Renal cortical epithelial cell (primary cell): ENCODE results near the gene B4GALT5. TPM values are rescaled to one million over a fixed set of nuclear protein-coding genes. Genes with fewer than 3 reads are reported as not detected.
"Not testable (repeated sequence)": the region's sequence is repeated elsewhere in the genome, so short reads cannot be mapped to it uniquely, and the experiment has no call there.

ENCODE experiments used
- DNase-seq: peaks from one replicate; pipeline ENCODE4 v3.0.0-alpha.2; 2011; ENCODE audit warnings: low read depth
- total RNA-seq: library from RNA; depleted of rRNA; stranded (reverse); fragments of >200 nt; gene quantifications from 2 replicates; pipeline ENCODE4 v1.2.3, GENCODE V29; 2014

Gene B4GALT5
- total RNA-seq, 1 donor from 2014 or later = 59.9 TPM

- DNase-seq = no peak
Measured at GRCh38 chr20:49629606-49630005, 84.1 kb downstream of the B4GALT5 start.

- not testable (repeated sequence) for DNase-seq
Measured at GRCh38 chr20:49628280-49628679, 85.4 kb downstream of the B4GALT5 start.

- peak; percentile 25 for DNase-seq
Measured at GRCh38 chr20:49627329-49627761, 86.3 kb downstream of the B4GALT5 start.

GRCh38 chr20:49624988-49625387 is 88.7 kb downstream of the B4GALT5 start:
- DNase-seq = not testable (repeated sequence)

- DNase-seq = no peak
Measured at GRCh38 chr20:49624317-49624716, 89.4 kb downstream of the B4GALT5 start.

- DNase-seq = no peak
Measured at GRCh38 chr20:49622243-49622642, 91.4 kb downstream of the B4GALT5 start.

GRCh38 chr20:49620364-49621240 is 93.1 kb downstream of the B4GALT5 start:
- peak; percentile 47 for DNase-seq

- no peak for DNase-seq
Measured at GRCh38 chr20:49619113-49620048, 94.3 kb downstream of the B4GALT5 start.

- DNase-seq = no peak
Measured at GRCh38 chr20:49618289-49618688, 95.4 kb downstream of the B4GALT5 start.

GRCh38 chr20:49617394-49617793 is 96.3 kb downstream of the B4GALT5 start:
- DNase-seq = not testable (repeated sequence)

- no peak for DNase-seq
Measured at GRCh38 chr20:49616154-49617007, 97.3 kb downstream of the B4GALT5 start.

GRCh38 chr20:49615401-49616153 is 98.1 kb downstream of the B4GALT5 start:
- peak; percentile 41 for DNase-seq

GRCh38 chr20:49615051-49615400 is 98.7 kb downstream of the B4GALT5 start:
- not testable (repeated sequence) for DNase-seq

GRCh38 chr20:49614338-49615050 is 99.2 kb downstream of the B4GALT5 start:
- DNase-seq = no peak

- no peak for DNase-seq
Measured at GRCh38 chr20:49612127-49612738, 101.4 kb downstream of the B4GALT5 start.

- DNase-seq = not testable (repeated sequence)
Measured at GRCh38 chr20:49611539-49612126, 102.0 kb downstream of the B4GALT5 start.

GRCh38 chr20:49610691-49611538 is 102.8 kb downstream of the B4GALT5 start:
- DNase-seq = no peak
